ENCODE data around the gene RNF213.

RNF213 gene

DNA sequence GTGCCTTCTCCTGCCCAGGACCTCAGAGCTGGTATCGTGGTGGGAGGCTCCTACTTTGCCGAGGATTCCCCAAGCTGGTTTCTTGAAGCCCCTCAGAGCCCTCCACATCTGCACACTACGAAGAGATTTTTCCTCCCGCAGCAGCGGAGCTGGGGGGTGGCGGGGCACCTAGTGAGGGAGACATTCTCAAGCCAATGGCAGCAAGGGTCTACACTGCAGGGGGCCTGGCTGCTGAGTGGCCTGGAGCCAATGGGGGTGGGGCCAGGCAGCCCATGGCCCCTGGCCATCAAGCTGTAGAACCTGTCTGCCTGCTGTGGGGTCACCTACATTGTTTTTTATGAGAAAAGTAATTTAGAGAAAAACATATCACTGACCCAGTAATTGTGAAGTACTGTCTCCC, 35.4 kb upstream of the RNF213 start:
- 88% methylated on average over 6 of the region's 6 CpGs for WGBS
- DNase-seq = no peak

DNA sequence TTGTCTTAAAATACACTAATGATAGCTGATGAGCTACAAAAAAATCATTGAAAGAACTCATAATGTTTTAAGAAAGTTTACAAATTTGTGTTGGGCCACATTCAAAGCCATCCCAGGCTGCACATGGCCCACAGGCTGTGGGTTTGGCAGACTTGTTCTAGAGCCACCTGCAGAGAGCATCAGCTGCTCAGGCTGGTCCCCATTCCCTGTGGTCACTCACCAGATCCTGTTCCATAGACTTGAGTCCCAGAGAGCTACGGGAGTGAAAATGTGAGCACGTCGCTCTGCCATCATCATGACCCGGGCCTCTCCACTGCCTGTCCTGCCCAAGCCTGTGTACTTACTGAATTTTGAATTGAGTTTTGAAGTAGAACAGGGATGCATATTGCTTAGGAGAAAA, 33.5 kb upstream of the RNF213 start:
- Histone ChIP-seq H3K4me2 (ENCODE audit: low read length, poor library complexity, severe bottlenecking) (no peak overlapping the region), H3K4ac (ENCODE audit: low read depth in 1 of 2, low read length in 2 of 2) (no peak overlapping the region), H3K14ac (ENCODE audit: low read length in 2 of 2) (no peak overlapping the region), H2AFZ (ENCODE audit: low read depth, low read length) (no peak overlapping the region), H3K27ac (ENCODE audit: low read length, poor library complexity, severe bottlenecking) (no peak overlapping the region), H2BK120ac (ENCODE audit: low read depth, low read length) (no peak overlapping the region), H3K23ac (ENCODE audit: low read length in 2 of 2) (no peak overlapping the region), H2AK5ac (ENCODE audit: low read length, severe bottlenecking) (no peak overlapping the region), H3K9me3 (ENCODE audit: control insufficient read depth, low read length) (peaks cover 9% of the 10 kb centered on the region), H3K36me3 (ENCODE audit: control insufficient read depth in 1 of 2, insufficient read depth in 2 of 2, low read depth in 1 of 2, low read length in 2 of 2) (peaks cover 53 to 56% of the 10 kb centered on the region in 2 experiments), H3K9ac (ENCODE audit: low read length) (no peak overlapping the region), H4K91ac (ENCODE audit: low read length) (no peak overlapping the region), H3K4me3 (ENCODE audit: insufficient read depth in 1 of 2, low read depth in 1 of 2, low read length in 2 of 2) (no peak overlapping the region), H2BK15ac (ENCODE audit: low read depth, poor library complexity, severe bottlenecking) (no peak overlapping the region), H4K8ac (ENCODE audit: low read length) (no peak overlapping the region), H3K18ac (ENCODE audit: low read depth in 1 of 2, low read length in 2 of 2) (no peak overlapping the region), H2BK5ac (ENCODE audit: low read depth, low read length, poor library complexity, severe bottlenecking) (no peak overlapping the region), H3K79me1 (replicated peaks; ENCODE audit: low read length, poor library complexity, severe bottlenecking) (peaks cover 20% of the 10 kb centered on the region), H3K27me3 (ENCODE audit: control insufficient read depth in 1 of 2, insufficient read depth in 1 of 2, low read length in 2 of 2) (no peaks in the 10 kb centered on the region), H3K4me1 (ENCODE audit: control insufficient read depth, insufficient read depth, low read depth, low read length) (peaks cover 10% of the 10 kb centered on the region), H2BK12ac (ENCODE audit: low read length in 2 of 2) (no peak overlapping the region)
- 95% methylated on average over 4 of the region's 4 CpGs for WGBS
- no peak for DNase-seq

More for the DNA sequence above, 35.4 kb upstream of the RNF213 start:
- H2AK5ac ChIP-seq (ENCODE audit: low read length, severe bottlenecking) = no peak overlapping the region
- no peak overlapping the region for H2BK15ac ChIP-seq (ENCODE audit: low read depth, poor library complexity, severe bottlenecking)
- H3K9me3 ChIP-seq (ENCODE audit: control insufficient read depth, low read length) = no peaks in the 10 kb centered on the region
- no peak overlapping the region for H2AFZ ChIP-seq (ENCODE audit: low read depth, low read length)
- no peak overlapping the region for H3K4me3 ChIP-seq (ENCODE audit: insufficient read depth in 1 of 2, low read depth in 1 of 2, low read length in 2 of 2)
- H3K4me2 ChIP-seq (ENCODE audit: low read length, poor library complexity, severe bottlenecking) = no peak overlapping the region
- no peak overlapping the region for H4K8ac ChIP-seq (ENCODE audit: low read length)
- no peak overlapping the region for H3K14ac ChIP-seq (ENCODE audit: low read length in 2 of 2)
- H3K27ac ChIP-seq (ENCODE audit: low read length, poor library complexity, severe bottlenecking) = no peak overlapping the region
- no peaks in the 10 kb centered on the region for H3K27me3 ChIP-seq (ENCODE audit: control insufficient read depth in 1 of 2, insufficient read depth in 1 of 2, low read length in 2 of 2)
- H2BK5ac ChIP-seq (ENCODE audit: low read depth, low read length, poor library complexity, severe bottlenecking) = no peak overlapping the region
- peaks cover 25% of the 10 kb centered on the region for H3K79me1 ChIP-seq (replicated peaks; ENCODE audit: low read length, poor library complexity, severe bottlenecking)
- no peak overlapping the region for H3K18ac ChIP-seq (ENCODE audit: low read depth in 1 of 2, low read length in 2 of 2)
- H3K9ac ChIP-seq (ENCODE audit: low read length) = no peak overlapping the region
- no peak overlapping the region for H3K23ac ChIP-seq (ENCODE audit: low read length in 2 of 2)
- no peak overlapping the region for H4K91ac ChIP-seq (ENCODE audit: low read length)
- no peak overlapping the region for H2BK120ac ChIP-seq (ENCODE audit: low read depth, low read length)
- no peak overlapping the region for H3K4ac ChIP-seq (ENCODE audit: low read depth in 1 of 2, low read length in 2 of 2)
- peaks cover 40 to 60% of the 10 kb centered on the region in 2 experiments for H3K36me3 ChIP-seq (ENCODE audit: control insufficient read depth in 1 of 2, insufficient read depth in 2 of 2, low read depth in 1 of 2, low read length in 2 of 2)
- H2BK12ac ChIP-seq (ENCODE audit: low read length in 2 of 2) = no peak overlapping the region
- peaks cover 16% of the 10 kb centered on the region for H3K4me1 ChIP-seq (ENCODE audit: control insufficient read depth, insufficient read depth, low read depth, low read length)

GRCh38 chr17:80227666-80228065, 33.0 kb upstream of the RNF213 start:
- no peak overlapping the region for H3K9ac ChIP-seq (ENCODE audit: low read length)
- DNase-seq = no peak
- no peak overlapping the region for H2AFZ ChIP-seq (ENCODE audit: low read depth, low read length)
- H3K4me1 ChIP-seq (ENCODE audit: control insufficient read depth, insufficient read depth, low read depth, low read length) = peaks cover 9% of the 10 kb centered on the region
- no peak overlapping the region for H2BK12ac ChIP-seq (ENCODE audit: low read length in 2 of 2)
- H3K18ac ChIP-seq (ENCODE audit: low read depth in 1 of 2, low read length in 2 of 2) = no peak overlapping the region
- H2BK5ac ChIP-seq (ENCODE audit: low read depth, low read length, poor library complexity, severe bottlenecking) = no peak overlapping the region
- peaks cover 51 to 58% of the 10 kb centered on the region in 2 experiments for H3K36me3 ChIP-seq (ENCODE audit: control insufficient read depth in 1 of 2, insufficient read depth in 2 of 2, low read depth in 1 of 2, low read length in 2 of 2)
- H3K23ac ChIP-seq (ENCODE audit: low read length in 2 of 2) = no peak overlapping the region
- no peak overlapping the region for H2AK5ac ChIP-seq (ENCODE audit: low read length, severe bottlenecking)
- no peak overlapping the region for H3K4me2 ChIP-seq (ENCODE audit: low read length, poor library complexity, severe bottlenecking)
- peaks cover 15% of the 10 kb centered on the region for H3K79me1 ChIP-seq (replicated peaks; ENCODE audit: low read length, poor library complexity, severe bottlenecking)
- no peak overlapping the region for H4K8ac ChIP-seq (ENCODE audit: low read length)
- H3K27ac ChIP-seq (ENCODE audit: low read length, poor library complexity, severe bottlenecking) = no peak overlapping the region
- no peak overlapping the region for H3K14ac ChIP-seq (ENCODE audit: low read length in 2 of 2)
- WGBS = 95% methylated on average over 11 of the region's 11 CpGs
- no peak overlapping the region for H3K4ac ChIP-seq (ENCODE audit: low read depth in 1 of 2, low read length in 2 of 2)
- H4K91ac ChIP-seq (ENCODE audit: low read length) = no peak overlapping the region
- no peak overlapping the region for H2BK120ac ChIP-seq (ENCODE audit: low read depth, low read length)
- H3K27me3 ChIP-seq (ENCODE audit: control insufficient read depth in 1 of 2, insufficient read depth in 1 of 2, low read length in 2 of 2) = no peaks in the 10 kb centered on the region
- H2BK15ac ChIP-seq (ENCODE audit: low read depth, poor library complexity, severe bottlenecking) = no peak overlapping the region
- peaks cover 14% of the 10 kb centered on the region for H3K9me3 ChIP-seq (ENCODE audit: control insufficient read depth, low read length)
- no peak overlapping the region for H3K4me3 ChIP-seq (ENCODE audit: insufficient read depth in 1 of 2, low read depth in 1 of 2, low read length in 2 of 2)

- Histone ChIP-seq H3K9ac (ENCODE audit: low read length) (no peak overlapping the region), H3K9me3 (ENCODE audit: control insufficient read depth, low read length) (peaks cover 21% of the 10 kb centered on the region)
Observed at GRCh38 chr17:80228477-80228876, 32.2 kb upstream of the RNF213 start.

More at GRCh38 chr17:80228477-80228876, 32.2 kb upstream of the RNF213 start:
- H3K27me3 ChIP-seq (ENCODE audit: control insufficient read depth in 1 of 2, insufficient read depth in 1 of 2, low read length in 2 of 2) = no peaks in the 10 kb centered on the region
- H3K27ac ChIP-seq (ENCODE audit: low read length, poor library complexity, severe bottlenecking) = no peak overlapping the region
- no peak overlapping the region for H4K8ac ChIP-seq (ENCODE audit: low read length)
- H3K23ac ChIP-seq (ENCODE audit: low read length in 2 of 2) = no peak overlapping the region
- DNase-seq = no peak
- no peak overlapping the region for H3K14ac ChIP-seq (ENCODE audit: low read length in 2 of 2)
- H3K4me1 ChIP-seq (ENCODE audit: control insufficient read depth, insufficient read depth, low read depth, low read length) = peaks cover 8% of the 10 kb centered on the region
- no peak overlapping the region for H2BK5ac ChIP-seq (ENCODE audit: low read depth, low read length, poor library complexity, severe bottlenecking)
- H4K91ac ChIP-seq (ENCODE audit: low read length) = no peak overlapping the region
- 91% methylated on average over 14 of the region's 14 CpGs for WGBS
- H3K4ac ChIP-seq (ENCODE audit: low read depth in 1 of 2, low read length in 2 of 2) = no peak overlapping the region
- no peak overlapping the region for H2BK12ac ChIP-seq (ENCODE audit: low read length in 2 of 2)
- H3K4me3 ChIP-seq (ENCODE audit: insufficient read depth in 1 of 2, low read depth in 1 of 2, low read length in 2 of 2) = no peak overlapping the region
- no peak overlapping the region for H3K18ac ChIP-seq (ENCODE audit: low read depth in 1 of 2, low read length in 2 of 2)
- H2AK5ac ChIP-seq (ENCODE audit: low read length, severe bottlenecking) = no peak overlapping the region
- no peak overlapping the region for H3K4me2 ChIP-seq (ENCODE audit: low read length, poor library complexity, severe bottlenecking)
- H2BK15ac ChIP-seq (ENCODE audit: low read depth, poor library complexity, severe bottlenecking) = no peak overlapping the region
- no peak overlapping the region for H2AFZ ChIP-seq (ENCODE audit: low read depth, low read length)
- peaks cover 50 to 59% of the 10 kb centered on the region in 2 experiments for H3K36me3 ChIP-seq (ENCODE audit: control insufficient read depth in 1 of 2, insufficient read depth in 2 of 2, low read depth in 1 of 2, low read length in 2 of 2)
- H3K79me1 ChIP-seq (replicated peaks; ENCODE audit: low read length, poor library complexity, severe bottlenecking) = peaks cover 7% of the 10 kb centered on the region
- H2BK120ac ChIP-seq (ENCODE audit: low read depth, low read length) = no peak overlapping the region
